Gastroesophageal sphincter (tissue), 2 donors: ENCODE data around the gene ARHGEF26.

Experiments
- POLR2A ChIP-seq, 2 donors: fragments of 450-650 bp; IDR thresholded peaks; one replicate each; pipeline ENCODE4 v1.6.1; 2017; ENCODE audit warnings: antibody characterized with exemption in 2 of 2, mild to moderate bottlenecking in 2 of 2, moderate library complexity in 1 of 2
- POLR2AphosphoS5 ChIP-seq: sonication (generic); formaldehyde crosslinking; IDR thresholded peaks from one replicate; pipeline ENCODE4 v1.6.1; 2017; ENCODE audit warnings: antibody characterized with exemption

- TF ChIP-seq POLR2AphosphoS5: no peak
- TF ChIP-seq POLR2A (IDR thresholded peaks at IDR 0.05): no peak
Observed at GRCh38 chr3:154214306-154214705, 93.1 kb downstream of the ARHGEF26 start.
